MG63 (cell line): Measurements from ENCODE around the gene NPNT. TPM values are rescaled to one million over a fixed set of nuclear protein-coding genes. Genes with fewer than 3 reads are reported as not detected.
"Not testable (repeated sequence)": the region's sequence is repeated elsewhere in the genome, so short reads cannot be mapped to it uniquely, and the experiment has no call there.

Source experiments
- DNase-seq: peaks from one replicate; pipeline ENCODE4 v3.0.0-alpha.2; 2020
- H3K27me3 ChIP-seq: fragments of 250-450 bp; sonication (Bioruptor Pico); 2 replicates; pipeline ENCODE4 v1.5.1; 2020; ENCODE audit warnings: mild to moderate bottlenecking, moderate library complexity
- H3K36me3 ChIP-seq: fragments of 250-450 bp; sonication (Bioruptor Pico); 2 replicates; pipeline ENCODE4 v1.5.1; 2020; ENCODE audit warnings: mild to moderate bottlenecking, moderate library complexity
- H3K4me3 ChIP-seq: fragments of 250-450 bp; sonication (Bioruptor Pico); 2 replicates; pipeline ENCODE4 v1.5.1; 2020; ENCODE audit warnings: mild to moderate bottlenecking, moderate library complexity
- H3K9me3 ChIP-seq: fragments of 250-450 bp; sonication (Bioruptor Pico); 2 replicates; pipeline ENCODE4 v1.5.1; 2020; ENCODE audit warnings: mild to moderate bottlenecking, moderate library complexity
- total RNA-seq: library from RNA; depleted of rRNA; stranded (reverse); fragments of >200 nt; shearing (Covaris generic); gene quantifications from 2 replicates; pipeline ENCODE4 v1.2.3, GENCODE V29; 2014; ENCODE audit warnings: low replicate concordance; rRNA removed

Gene NPNT
- total RNA-seq, result 0.13 and 28.7 TPM in 2 replicates

- Histone ChIP-seq H3K4me3 (peak within 1 kb of the TSS; percentile 32), H3K36me3 (no peaks in the 10 kb centered on the region), H3K9me3 (no peaks in the 10 kb centered on the region), H3K27me3 (peaks cover 38% of the 10 kb centered on the region)
- peak; percentile 2 for DNase-seq
Observed at GRCh38 chr4:105894660-105895582, at the start of gene NPNT. NPNT (plus strand) TSS chr4:105895471; CDS start chr4:105895653, 182 bp downstream.

GRCh38 chr4:105845559-105845958 lies 49.7 kb upstream of the NPNT start:
- Histone ChIP-seq H3K9me3 (no peaks in the 10 kb centered on the region), H3K27me3 (no peaks in the 10 kb centered on the region), H3K36me3 (no peaks in the 10 kb centered on the region), H3K4me3 (no peak overlapping the region)
- DNase-seq, result no peak

GRCh38 chr4:105848359-105848758 lies 46.9 kb upstream of the NPNT start:
- not testable (repeated sequence) for DNase-seq, H3K4me3 ChIP-seq, H3K27me3 ChIP-seq, H3K36me3 ChIP-seq, H3K9me3 ChIP-seq

- Histone ChIP-seq H3K27me3 (no peaks in the 10 kb centered on the region), H3K9me3 (no peaks in the 10 kb centered on the region), H3K4me3 (no peak overlapping the region), H3K36me3 (no peaks in the 10 kb centered on the region)
- no peak for DNase-seq
Observed at GRCh38 chr4:105851196-105851595, 44.1 kb upstream of the NPNT start.

- H3K36me3 ChIP-seq, H3K4me3 ChIP-seq, H3K27me3 ChIP-seq, DNase-seq, H3K9me3 ChIP-seq: not testable (repeated sequence)
Observed at GRCh38 chr4:105852230-105852629, 43.0 kb upstream of the NPNT start.

- Histone ChIP-seq H3K4me3 (no peak overlapping the region), H3K9me3 (peaks cover 8% of the 10 kb centered on the region), H3K27me3 (no peaks in the 10 kb centered on the region), H3K36me3 (no peaks in the 10 kb centered on the region)
- DNase-seq, result no peak
Observed at GRCh38 chr4:105858466-105859040, 36.7 kb upstream of the NPNT start.

GRCh38 chr4:105859233-105859632 lies 36.0 kb upstream of the NPNT start:
- Histone ChIP-seq H3K27me3 (no peaks in the 10 kb centered on the region), H3K4me3 (no peak overlapping the region), H3K36me3 (no peaks in the 10 kb centered on the region), H3K9me3 (peaks cover 8% of the 10 kb centered on the region)
- no peak for DNase-seq

GRCh38 chr4:105870963-105871362 lies 24.3 kb upstream of the NPNT start:
- no peaks in the 10 kb centered on the region for H3K9me3 ChIP-seq
- no peak for DNase-seq
- no peak overlapping the region for H3K4me3 ChIP-seq
- no peaks in the 10 kb centered on the region for H3K27me3 ChIP-seq
- H3K36me3 ChIP-seq, result no peaks in the 10 kb centered on the region

GRCh38 chr4:105871997-105872396 lies 23.3 kb upstream of the NPNT start:
- DNase-seq, result no peak
- Histone ChIP-seq H3K4me3 (no peak overlapping the region), H3K9me3 (no peaks in the 10 kb centered on the region)

GRCh38 chr4:105875233-105875632 lies 20.0 kb upstream of the NPNT start:
- Histone ChIP-seq H3K27me3 (no peaks in the 10 kb centered on the region), H3K4me3 (no peak overlapping the region)
- DNase-seq, result no peak

More at GRCh38 chr4:105871997-105872396, 23.3 kb upstream of the NPNT start:
- H3K27me3 ChIP-seq, result no peaks in the 10 kb centered on the region
- H3K36me3 ChIP-seq, result no peaks in the 10 kb centered on the region

GRCh38 chr4:105878668-105879067 lies 16.6 kb upstream of the NPNT start:
- H3K9me3 ChIP-seq, result no peaks in the 10 kb centered on the region
- no peaks in the 10 kb centered on the region for H3K27me3 ChIP-seq
- H3K36me3 ChIP-seq, result no peaks in the 10 kb centered on the region
- DNase-seq, result no peak
- no peak overlapping the region for H3K4me3 ChIP-seq

More at GRCh38 chr4:105875233-105875632, 20.0 kb upstream of the NPNT start:
- no peaks in the 10 kb centered on the region for H3K36me3 ChIP-seq
- no peaks in the 10 kb centered on the region for H3K9me3 ChIP-seq

- DNase-seq, result no peak
- Histone ChIP-seq H3K4me3 (no peak overlapping the region), H3K27me3 (no peaks in the 10 kb centered on the region), H3K36me3 (no peaks in the 10 kb centered on the region), H3K9me3 (no peaks in the 10 kb centered on the region)
Observed at GRCh38 chr4:105887508-105887907, 7.8 kb upstream of the NPNT start.

- H3K4me3 ChIP-seq, result peak overlapping the region; percentile 32
- peak; percentile 24 for DNase-seq
- H3K36me3 ChIP-seq, result no peaks in the 10 kb centered on the region
- no peaks in the 10 kb centered on the region for H3K9me3 ChIP-seq
- H3K27me3 ChIP-seq, result peaks cover 38% of the 10 kb centered on the region
Observed at GRCh38 chr4:105895583-105896460, 551 bp downstream of the NPNT start.

- Histone ChIP-seq H3K36me3 (no peaks in the 10 kb centered on the region), H3K4me3 (no peak overlapping the region), H3K27me3 (peaks cover 40% of the 10 kb centered on the region), H3K9me3 (no peaks in the 10 kb centered on the region)
- no peak for DNase-seq
Observed at GRCh38 chr4:105896461-105896942, 1.2 kb downstream of the NPNT start.

- Histone ChIP-seq H3K27me3 (peaks cover 40% of the 10 kb centered on the region), H3K9me3 (no peaks in the 10 kb centered on the region), H3K36me3 (no peaks in the 10 kb centered on the region)
Observed at GRCh38 chr4:105896984-105897775, 1.9 kb downstream of the NPNT start.

GRCh38 chr4:105900541-105900940 lies 5.3 kb downstream of the NPNT start:
- Histone ChIP-seq H3K4me3 (no peak overlapping the region), H3K36me3 (no peaks in the 10 kb centered on the region), H3K27me3 (peaks cover 30% of the 10 kb centered on the region), H3K9me3 (no peaks in the 10 kb centered on the region)
- DNase-seq, result no peak

More at GRCh38 chr4:105896984-105897775, 1.9 kb downstream of the NPNT start:
- H3K4me3 ChIP-seq, result no peak overlapping the region
- no peak for DNase-seq
